Common myeloid progenitor, CD34-positive (primary cell): ENCODE results near the gene ARFIP2.

Experiments used
- CTCF ChIA-PET: fragments of 350-600 bp; sonication (Branson Sonifier 250); formaldehyde crosslinking; loops from one replicate; lab custom pipeline; 2021; ENCODE audit warnings: antibody characterized with exemption; lab: Charles Lee
- POLR2A ChIA-PET: fragments of 350-600 bp; sonication (Branson Sonifier 250); formaldehyde crosslinking; loops from one replicate; lab custom pipeline; 2021; ENCODE audit warnings: antibody characterized with exemption; lab: Charles Lee
- DNase-seq, 3 donors: peaks; one replicate each; pipeline versions ENCODE4 v3.0.0 to v3.0.0-alpha.2; 2013
- H3K27ac ChIP-seq, 2 experiments: 1 replicate in 1 of 2; 2 replicates in 1 of 2; pipeline ENCODE4 v1.7.0; 2013; ENCODE audit warnings: inconsistent platforms in 2 of 2, low read length in 2 of 2, mild to moderate bottlenecking in 2 of 2, low read depth in 1 of 2, moderate library complexity in 1 of 2; ENCODE audit not compliant: severe bottlenecking in 2 of 2, insufficient read depth in 1 of 2, poor library complexity in 1 of 2
- H3K27me3 ChIP-seq, 5 experiments: replicated peaks in 2 of 5; 1 replicate in 3 of 5; 2 replicates in 2 of 5; pipeline versions ENCODE4 v1.6.1 to v1.7.0; 2013; ENCODE audit warnings: low read length in 4 of 5, mild to moderate bottlenecking in 2 of 5, moderate library complexity in 2 of 5, inconsistent platforms in 1 of 5; ENCODE audit not compliant: insufficient read depth in 5 of 5, control insufficient read depth in 4 of 5
- H3K36me3 ChIP-seq, 4 experiments: 1 replicate in 2 of 4; 2 replicates in 2 of 4; pipeline versions ENCODE4 v1.6.1 to v1.7.0; 2013; ENCODE audit warnings: low read length in 3 of 4, control low read depth in 1 of 4, mild to moderate bottlenecking in 1 of 4; ENCODE audit not compliant: control insufficient read depth in 4 of 4, insufficient read depth in 4 of 4
- H3K4me1 ChIP-seq, 4 experiments: 1 replicate in 3 of 4; 2 replicates in 1 of 4; pipeline versions ENCODE4 v1.6.1 to v1.7.1; 2013; ENCODE audit warnings: low read length in 3 of 4, mild to moderate bottlenecking in 3 of 4, control low read depth in 1 of 4, inconsistent platforms in 1 of 4, moderate library complexity in 1 of 4; ENCODE audit not compliant: control insufficient read depth in 4 of 4, insufficient read depth in 4 of 4; ENCODE audit errors: control extremely low read depth in 1 of 4
- H3K4me3 ChIP-seq, 7 experiments: 1 replicate in 4 of 7; 2 replicates in 3 of 7; pipeline versions ENCODE4 v1.5.1 to v1.7.0; 2013; ENCODE audit warnings: mild to moderate bottlenecking in 7 of 7, low read length in 6 of 7, moderate library complexity in 6 of 7, inconsistent platforms in 2 of 7, low read depth in 2 of 7, control low read depth in 1 of 7; ENCODE audit not compliant: insufficient read depth in 4 of 7, control insufficient read depth in 1 of 7; ENCODE audit errors: extremely low read depth in 1 of 7
- H3K9me3 ChIP-seq, 5 experiments: 1 replicate in 4 of 5; 2 replicates in 1 of 5; pipeline versions ENCODE4 v1.6.1 to v1.7.1; 2013; ENCODE audit warnings: low read length in 4 of 5, mild to moderate bottlenecking in 2 of 5, inconsistent platforms in 1 of 5, low read depth in 1 of 5, moderate library complexity in 1 of 5; ENCODE audit not compliant: control insufficient read depth in 4 of 5, insufficient read depth in 2 of 5; ENCODE audit errors: control extremely low read depth in 1 of 5
- WGBS: methylation state at CpG from one replicate; pipeline ENCODE4 v1.1.5; 2013; ENCODE audit not compliant: insufficient coverage; 5-methylcytosine and 5-hydroxymethylcytosine counted together

The ARFIP2 gene

GRCh38 chr11:6497069-6497839 lies 16.1 kb upstream of the ARFIP2 start, which contains the start of gene DNHD1:
TSS of gene DNHD1 (plus strand) at chr11:6497280. CDS start at chr11:6498216, 936 bp downstream.
- ChIA-PET POLR2A (no interaction called here), CTCF (interaction anchor here (1.2 to 13.2 kb wide), 8 partner anchors 8 to 187 kb away, joined by 3 to 155 read pairs (median 10); partner anchors contain the start of genes MRPL17 and TIMM10B)
- peaks cover 8 to 33% (median 17%) of the 10 kb centered on the region in 4 experiments for H3K36me3 ChIP-seq

GRCh38 chr11:6489306-6489705 lies 8.2 kb upstream of the ARFIP2 start:
- H3K4me3 ChIP-seq: no peak overlapping the region
- DNase-seq: no peak
- H3K27me3 ChIP-seq: no peaks in the 10 kb centered on the region
- peaks cover 5 to 60% (median 35%) of the 10 kb centered on the region in 4 experiments for H3K36me3 ChIP-seq
- ChIA-PET CTCF (interaction anchor here (0.8 to 2.6 kb wide), 7 partner anchors 8 to 173 kb away, joined by 3 to 12 read pairs (median 5); partner anchors contain the start of genes ARFIP2 and TIMM10B), POLR2A (no interaction called here)
- no peak overlapping the region for H3K27ac ChIP-seq
- WGBS: 95% methylated on average over 2 of the region's 4 CpGs
- H3K9me3 ChIP-seq: no peaks in the 10 kb centered on the region
- no peaks in the 10 kb centered on the region for H3K4me1 ChIP-seq

More at GRCh38 chr11:6497069-6497839, 16.1 kb upstream of the ARFIP2 start, which contains the start of gene DNHD1:
- 94% methylated on average over 33 of the region's 33 CpGs for WGBS
- H3K4me3 ChIP-seq: no peak within 1 kb of the TSS
- H3K27me3 ChIP-seq: no peaks in the 10 kb centered on the region
- H3K4me1 ChIP-seq: no peaks in the 10 kb centered on the region
- no peak within 1 kb of the TSS for H3K27ac ChIP-seq
- no peaks in the 10 kb centered on the region for H3K9me3 ChIP-seq
- DNase-seq: no peak

- H3K4me3 ChIP-seq: no peak overlapping the region
- ChIA-PET POLR2A (no interaction called here), CTCF (interaction anchor here (2.0 to 2.6 kb wide), 3 partner anchors 10 to 110 kb away, joined by 7 to 12 read pairs (median 9); no protein-coding TSS in a partner anchor)
- no peak overlapping the region for H3K27ac ChIP-seq
- H3K36me3 ChIP-seq: peaks cover 6 to 62% (median 35%) of the 10 kb centered on the region in 4 experiments
- 100% methylated on average over 1 of the region's 3 CpGs for WGBS
- no peaks in the 10 kb centered on the region for H3K27me3 ChIP-seq
- no peaks in the 10 kb centered on the region for H3K4me1 ChIP-seq
- no peak for DNase-seq
- no peaks in the 10 kb centered on the region for H3K9me3 ChIP-seq
Observed at GRCh38 chr11:6488821-6489220, 7.7 kb upstream of the ARFIP2 start.

- no peak for DNase-seq
- ChIA-PET POLR2A (no interaction called here), CTCF (interaction anchor here (1.3 to 2.6 kb wide), 5 partner anchors 10 to 110 kb away, joined by 3 to 12 read pairs (median 7); no protein-coding TSS in a partner anchor)
- Histone ChIP-seq H3K27ac (no peak overlapping the region), H3K4me3 (no peak overlapping the region), H3K4me1 (no peaks in the 10 kb centered on the region), H3K9me3 (no peaks in the 10 kb centered on the region), H3K36me3 (peaks cover 6 to 63% (median 39%) of the 10 kb centered on the region in 4 experiments), H3K27me3 (no peaks in the 10 kb centered on the region)
- 98% methylated on average over 5 of the region's 6 CpGs for WGBS
Observed at GRCh38 chr11:6488342-6488741, 7.2 kb upstream of the ARFIP2 start.

- POLR2A ChIA-PET: no interaction called here
- CTCF ChIA-PET: interaction anchor here (0.9 to 2.9 kb wide), 6 partner anchors 8 to 109 kb away, joined by 3 to 12 read pairs (median 4); partner anchors contain the start of gene DNHD1
- H3K36me3 ChIP-seq: peaks cover 11 to 68% (median 41%) of the 10 kb centered on the region in 4 experiments
- no peak overlapping the region for H3K27ac ChIP-seq
- no peak for DNase-seq
- WGBS: no CpG with 5 or more reads among the region's 1 CpG
- H3K4me1 ChIP-seq: peaks cover 6 to 11% (median 7%) of the 10 kb centered on the region in 4 experiments
- H3K4me3 ChIP-seq: no peak overlapping the region
- no peaks in the 10 kb centered on the region for H3K9me3 ChIP-seq
- no peaks in the 10 kb centered on the region for H3K27me3 ChIP-seq
Observed at GRCh38 chr11:6486938-6487337, 5.8 kb upstream of the ARFIP2 start.

- Histone ChIP-seq H3K4me1 (peaks cover 6 to 12% (median 11%) of the 10 kb centered on the region in 4 experiments), H3K36me3 (peaks cover 11 to 66% (median 41%) of the 10 kb centered on the region in 4 experiments), H3K9me3 (no peaks in the 10 kb centered on the region), H3K4me3 (no peak overlapping the region), H3K27me3 (no peaks in the 10 kb centered on the region), H3K27ac (no peak overlapping the region)
- ChIA-PET CTCF (interaction anchor here (1.0 to 2.9 kb wide), 3 partner anchors 9 to 22 kb away, joined by 4 to 12 read pairs (median 4); partner anchors contain the start of gene DNHD1), POLR2A (no interaction called here)
- no peak for DNase-seq
- 96% methylated on average over 3 of the region's 3 CpGs for WGBS
Observed at GRCh38 chr11:6486256-6486655, 5.1 kb upstream of the ARFIP2 start.
